Rectal smooth muscle tissue (tissue), 1 donor: ENCODE data around the gene TES.
A peak's percentile ranks its signal among the peaks of the same experiment; 100 is the strongest.

ENCODE experiments used
- H3K27ac ChIP-seq: one replicate; pipeline ENCODE4 v1.7.0; 2013; ENCODE audit warnings: low read depth, low read length, inconsistent platforms
- H3K27me3 ChIP-seq: one replicate; pipeline ENCODE4 v1.7.0; 2013; ENCODE audit warnings: low read length; ENCODE audit not compliant: control insufficient read depth, insufficient read depth
- H3K36me3 ChIP-seq: one replicate; pipeline ENCODE4 v1.7.0; 2013; ENCODE audit warnings: low read length; ENCODE audit not compliant: control insufficient read depth, insufficient read depth
- H3K4me1 ChIP-seq: one replicate; pipeline ENCODE4 v1.7.0; 2013; ENCODE audit warnings: low read length; ENCODE audit not compliant: control insufficient read depth, insufficient read depth
- H3K4me3 ChIP-seq: one replicate; pipeline ENCODE4 v1.7.0; 2013; ENCODE audit warnings: low read length
- H3K9ac ChIP-seq: one replicate; pipeline ENCODE4 v1.7.0; 2013; ENCODE audit warnings: low read length

Gene TES

DNA sequence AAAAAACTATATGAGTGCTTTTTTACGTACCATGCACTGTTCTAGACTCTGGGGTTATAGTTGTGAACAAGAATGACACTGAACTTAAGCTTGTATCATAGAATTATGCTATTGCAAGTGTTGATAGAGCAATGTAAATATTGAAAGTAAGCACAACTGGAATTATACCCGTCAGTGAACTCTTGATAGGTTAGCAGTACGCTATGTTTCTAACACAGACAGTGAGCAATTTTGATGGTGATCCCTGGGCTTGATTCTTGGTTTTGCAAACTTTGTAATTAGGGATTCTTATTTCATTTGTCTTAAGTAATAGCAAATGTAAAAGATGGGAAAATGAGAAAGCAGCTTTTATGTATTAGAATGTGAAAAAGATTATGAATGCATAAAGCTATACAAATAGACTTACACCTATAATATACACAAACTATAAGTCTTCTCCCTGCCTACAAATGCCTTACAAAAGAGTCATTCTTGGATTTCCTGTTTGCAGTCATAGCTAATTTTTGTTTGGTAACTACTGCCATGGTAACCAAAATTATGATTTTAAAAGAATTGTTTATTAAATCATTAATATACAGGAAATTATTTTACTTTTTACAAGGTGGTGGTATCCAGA, 6.7 kb downstream of the TES start:
- Histone ChIP-seq H3K4me3 (peak overlapping the region; percentile 33), H3K27ac (peak overlapping the region; percentile 52), H3K27me3 (no peaks in the 10 kb centered on the region), H3K9ac (no peak overlapping the region), H3K36me3 (no peaks in the 10 kb centered on the region), H3K4me1 (peaks cover 40% of the 10 kb centered on the region)

DNA sequence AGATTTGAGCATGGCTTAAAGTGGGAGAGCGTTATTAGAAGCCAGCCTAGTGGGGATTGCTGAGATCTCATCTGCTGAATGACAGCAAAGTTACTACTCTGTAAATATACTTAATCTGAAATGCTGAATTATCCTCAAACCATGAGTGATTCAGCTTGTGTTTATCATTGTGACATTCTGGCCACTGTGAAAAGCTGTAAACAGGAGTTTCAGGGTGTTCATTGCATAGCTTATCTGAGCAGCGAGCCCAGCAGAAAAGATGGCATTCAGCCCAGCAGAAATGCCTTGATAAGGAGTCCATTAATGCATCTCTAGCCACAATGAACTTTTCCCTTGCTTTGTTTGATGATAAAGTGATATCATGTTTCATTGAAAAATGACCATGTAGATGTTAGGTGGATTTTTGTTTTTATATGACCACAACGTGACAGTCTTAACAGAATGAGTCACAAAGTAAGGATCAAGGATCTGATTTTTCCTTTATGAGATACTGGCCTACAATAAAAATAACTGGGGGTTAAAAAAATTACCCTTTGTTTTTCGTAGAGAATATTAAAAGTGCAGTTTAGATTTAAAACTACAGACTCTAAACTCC, 7.8 kb downstream of the TES start:
- Histone ChIP-seq H3K9ac (no peak overlapping the region), H3K4me3 (peak overlapping the region; percentile 1), H3K27ac (peak overlapping the region; percentile 62), H3K36me3 (no peaks in the 10 kb centered on the region), H3K27me3 (no peaks in the 10 kb centered on the region), H3K4me1 (peaks cover 40% of the 10 kb centered on the region)

DNA sequence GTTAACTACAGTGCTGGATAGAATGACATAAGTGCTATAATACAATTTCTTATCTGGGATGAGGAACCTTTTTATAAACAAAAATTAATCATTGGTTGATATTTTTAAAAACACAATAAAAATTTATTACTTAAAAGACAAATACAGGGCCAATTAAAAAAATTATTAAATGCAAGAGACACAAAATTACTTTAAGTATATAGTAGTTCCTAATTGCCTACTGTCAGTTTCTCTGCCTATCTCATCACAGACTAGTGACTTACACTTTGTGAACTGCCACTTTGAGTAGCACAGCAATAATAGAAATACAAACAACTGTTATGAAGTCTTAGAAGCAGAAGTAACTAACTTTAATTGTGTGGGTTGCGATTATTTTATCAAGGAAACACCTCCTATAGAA, 8.4 kb downstream of the TES start:
- Histone ChIP-seq H3K9ac (no peak overlapping the region), H3K36me3 (no peaks in the 10 kb centered on the region), H3K27ac (peak overlapping the region; percentile 62), H3K27me3 (no peaks in the 10 kb centered on the region), H3K4me1 (peaks cover 40% of the 10 kb centered on the region), H3K4me3 (no peak overlapping the region)

DNA sequence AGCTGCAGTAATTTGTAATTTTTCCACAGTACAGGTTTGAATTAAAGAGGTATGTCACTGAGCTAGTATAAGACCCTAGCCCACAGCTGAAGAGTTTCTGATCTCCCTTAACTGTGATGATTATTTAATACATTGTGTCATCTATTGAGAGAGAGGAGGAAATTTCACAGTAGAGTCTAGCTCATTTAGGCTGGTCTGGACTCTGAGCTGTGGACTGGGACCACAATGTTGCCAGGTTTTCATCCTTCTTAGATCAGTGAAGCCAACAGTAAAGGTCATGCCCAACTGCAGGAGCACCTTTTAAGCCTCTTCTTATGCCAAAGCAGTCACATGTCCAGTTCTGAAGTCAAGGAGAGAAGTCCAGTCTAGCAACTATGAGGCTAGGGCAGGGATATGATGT, 8.9 kb downstream of the TES start:
- H3K9ac ChIP-seq = no peak overlapping the region
- H3K27ac ChIP-seq = peak overlapping the region; percentile 62
- H3K4me1 ChIP-seq = peaks cover 40% of the 10 kb centered on the region
- peak overlapping the region; percentile 6 for H3K4me3 ChIP-seq
- H3K36me3 ChIP-seq = no peaks in the 10 kb centered on the region
- no peaks in the 10 kb centered on the region for H3K27me3 ChIP-seq

DNA sequence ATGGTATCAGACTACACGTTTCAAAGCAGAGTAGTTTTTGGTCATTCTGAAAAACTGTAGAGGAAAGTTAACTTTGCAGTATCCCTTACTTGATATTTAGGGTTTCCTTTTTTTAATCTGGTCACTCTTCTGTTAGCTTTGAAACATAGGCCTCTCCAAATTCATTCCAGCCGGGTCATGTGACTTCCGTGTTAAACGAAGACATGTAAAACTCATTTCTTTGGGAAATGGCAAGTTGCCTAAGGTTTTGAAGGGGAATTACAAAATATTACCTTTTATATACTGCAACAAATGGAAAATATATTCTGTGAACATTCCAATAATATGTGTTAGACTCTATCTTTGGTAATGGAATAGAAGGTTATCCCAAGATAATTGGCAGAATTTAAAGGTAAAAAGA, 9.5 kb downstream of the TES start:
- no peak overlapping the region for H3K4me3 ChIP-seq
- H3K4me1 ChIP-seq = peaks cover 43% of the 10 kb centered on the region
- H3K27me3 ChIP-seq = no peaks in the 10 kb centered on the region
- no peak overlapping the region for H3K9ac ChIP-seq
- no peaks in the 10 kb centered on the region for H3K36me3 ChIP-seq
- H3K27ac ChIP-seq = peak overlapping the region; percentile 62

DNA sequence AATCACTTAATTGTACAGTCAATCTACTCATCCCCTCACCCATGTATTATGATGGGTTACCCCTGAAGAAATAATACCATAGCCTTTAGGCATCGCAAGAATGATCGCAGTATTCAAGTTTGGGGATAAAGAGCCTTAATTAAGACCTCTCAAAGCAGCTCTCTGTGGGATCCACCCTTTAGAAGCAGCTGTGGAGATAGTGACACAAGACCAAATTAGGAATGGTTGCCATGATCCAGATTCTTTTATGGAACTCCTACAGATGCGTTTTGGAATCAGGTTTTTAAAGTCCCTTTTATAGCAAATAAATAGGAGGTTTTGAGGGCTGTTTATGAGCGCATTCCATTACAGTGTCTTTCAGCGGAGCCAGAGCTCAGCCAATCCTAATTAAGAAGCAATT, 12.2 kb downstream of the TES start:
- peak overlapping the region; percentile 81 for H3K27ac ChIP-seq
- H3K4me1 ChIP-seq = peaks cover 38% of the 10 kb centered on the region
- no peaks in the 10 kb centered on the region for H3K36me3 ChIP-seq
- no peaks in the 10 kb centered on the region for H3K27me3 ChIP-seq
- H3K9ac ChIP-seq = no peak overlapping the region
- H3K4me3 ChIP-seq = peak overlapping the region; percentile 2

DNA sequence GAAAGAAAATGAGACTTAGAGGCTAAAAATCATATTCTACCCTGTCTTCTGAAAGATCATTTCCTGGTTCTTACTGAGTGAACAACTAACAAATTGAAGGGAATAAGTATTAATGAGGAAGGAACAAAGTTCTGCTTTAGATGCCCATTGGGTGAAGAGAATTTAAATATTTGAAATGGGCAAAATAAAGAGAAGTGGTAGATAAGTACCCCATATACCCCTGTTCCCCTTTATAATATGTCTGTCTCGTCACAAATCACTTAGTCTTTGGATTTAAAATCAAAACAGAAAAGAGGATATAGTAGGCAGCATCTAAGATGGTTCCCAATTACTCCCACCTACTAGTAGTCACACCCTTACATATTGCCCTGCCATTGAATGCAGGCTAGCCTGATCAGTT, 13.2 kb downstream of the TES start:
- Histone ChIP-seq H3K4me3 (peak overlapping the region; percentile 16), H3K27me3 (no peaks in the 10 kb centered on the region), H3K27ac (peak overlapping the region; percentile 81), H3K4me1 (peaks cover 40% of the 10 kb centered on the region), H3K36me3 (no peaks in the 10 kb centered on the region), H3K9ac (no peak overlapping the region)

DNA sequence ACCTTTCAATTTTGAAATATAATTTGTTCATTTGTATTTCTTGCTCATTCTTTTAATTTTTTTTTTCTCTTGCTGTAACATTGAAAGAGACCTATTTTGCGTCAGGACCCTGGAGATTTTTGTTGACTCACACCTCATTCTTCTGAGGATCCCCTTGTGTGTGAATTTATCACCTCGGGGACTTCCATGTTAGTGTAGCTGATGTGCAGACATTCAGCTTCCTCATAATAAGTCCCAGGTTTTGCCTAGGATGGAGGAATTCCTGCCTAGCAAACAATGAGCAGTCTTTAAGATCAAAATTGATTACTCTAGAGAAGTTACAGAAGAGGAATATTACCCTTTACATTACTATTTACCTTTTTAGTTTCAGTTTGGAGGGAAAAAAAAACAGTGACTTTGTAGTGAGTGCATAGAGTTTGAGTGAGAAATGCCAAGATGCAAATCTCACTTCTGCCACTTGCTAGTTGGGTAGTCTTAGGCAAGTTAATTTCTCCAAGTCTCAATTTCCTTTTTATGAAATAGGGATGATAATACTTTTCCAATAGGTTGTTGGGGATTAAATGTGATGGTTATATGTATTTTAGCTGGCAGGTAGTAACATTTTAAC, 14.3 kb downstream of the TES start:
- Histone ChIP-seq H3K27ac (peak overlapping the region; percentile 81), H3K4me1 (peaks cover 38% of the 10 kb centered on the region), H3K36me3 (no peaks in the 10 kb centered on the region), H3K4me3 (no peak overlapping the region), H3K9ac (no peak overlapping the region), H3K27me3 (no peaks in the 10 kb centered on the region)

DNA sequence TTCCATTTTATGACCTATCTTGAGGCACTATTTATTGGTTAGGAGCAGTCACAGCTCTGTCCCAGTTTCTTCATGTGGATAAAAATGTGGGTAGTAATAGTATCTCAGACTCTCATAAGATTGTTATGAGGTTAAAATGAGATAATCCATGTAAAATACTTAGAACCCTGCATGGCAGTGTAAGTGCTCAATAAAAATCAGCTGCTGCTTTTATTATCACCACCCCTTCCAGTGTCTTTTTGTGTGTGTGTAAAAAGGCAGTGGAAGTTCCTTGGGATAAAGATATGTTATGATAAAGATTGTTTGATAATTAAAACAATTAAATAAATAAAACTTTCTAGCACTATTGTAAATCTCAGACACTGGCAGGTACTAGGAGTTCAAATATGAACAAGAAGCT, 15.5 kb downstream of the TES start:
- Histone ChIP-seq H3K9ac (no peak overlapping the region), H3K27me3 (no peaks in the 10 kb centered on the region), H3K4me1 (peaks cover 41% of the 10 kb centered on the region), H3K36me3 (no peaks in the 10 kb centered on the region), H3K4me3 (no peak overlapping the region), H3K27ac (no peak overlapping the region)

DNA sequence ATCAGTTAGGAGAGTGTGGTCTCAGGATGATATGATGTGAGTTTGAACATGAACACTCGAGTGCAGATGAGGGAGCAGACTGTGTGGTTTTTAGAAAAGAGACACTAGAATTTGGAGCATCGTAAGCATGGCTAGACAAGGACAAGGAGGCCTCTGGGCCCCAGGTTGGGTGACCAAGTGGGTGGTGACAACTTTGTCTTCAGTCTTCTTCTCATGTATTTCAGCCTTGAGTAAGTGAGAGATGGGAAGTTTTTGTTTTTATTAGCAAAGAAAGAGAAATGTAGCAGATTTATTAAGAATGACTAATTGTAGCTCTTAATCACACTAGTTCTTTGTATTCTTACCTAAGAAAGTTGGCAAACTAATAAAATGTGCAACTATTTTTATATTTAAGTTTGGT, 16.3 kb downstream of the TES start:
- Histone ChIP-seq H3K9ac (no peak overlapping the region), H3K4me1 (peaks cover 45% of the 10 kb centered on the region), H3K27me3 (no peaks in the 10 kb centered on the region), H3K36me3 (no peaks in the 10 kb centered on the region), H3K27ac (peak overlapping the region; percentile 52), H3K4me3 (no peak overlapping the region)

DNA sequence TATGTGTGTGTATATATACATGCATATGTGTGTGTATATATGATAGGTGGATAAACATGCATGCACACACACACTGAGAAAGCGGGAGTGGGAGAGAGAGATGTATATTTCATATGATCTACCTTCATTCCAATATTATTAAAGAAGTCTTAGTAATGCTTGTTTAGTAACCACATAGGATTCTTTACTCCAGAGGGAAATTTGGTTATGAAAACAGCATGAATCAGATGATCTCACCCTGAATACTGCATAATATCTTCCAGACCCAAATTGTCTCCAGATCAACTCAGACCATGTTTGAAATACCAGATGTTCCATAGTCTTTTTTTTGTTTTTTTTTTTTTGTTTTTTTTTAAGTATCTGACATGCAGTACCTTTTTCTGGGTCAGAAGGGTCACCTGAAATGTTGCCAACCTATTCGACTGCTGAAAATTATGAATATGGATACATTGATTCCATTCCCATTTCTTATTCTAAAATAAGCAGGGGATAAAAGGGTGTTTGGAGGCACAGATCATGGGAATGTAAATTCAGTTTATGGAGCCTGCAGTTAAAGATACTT, 17.4 kb downstream of the TES start:
- Histone ChIP-seq H3K4me3 (peak overlapping the region; percentile 1), H3K27ac (peak overlapping the region; percentile 72), H3K36me3 (no peaks in the 10 kb centered on the region), H3K27me3 (no peaks in the 10 kb centered on the region), H3K4me1 (peaks cover 47% of the 10 kb centered on the region), H3K9ac (no peak overlapping the region)

DNA sequence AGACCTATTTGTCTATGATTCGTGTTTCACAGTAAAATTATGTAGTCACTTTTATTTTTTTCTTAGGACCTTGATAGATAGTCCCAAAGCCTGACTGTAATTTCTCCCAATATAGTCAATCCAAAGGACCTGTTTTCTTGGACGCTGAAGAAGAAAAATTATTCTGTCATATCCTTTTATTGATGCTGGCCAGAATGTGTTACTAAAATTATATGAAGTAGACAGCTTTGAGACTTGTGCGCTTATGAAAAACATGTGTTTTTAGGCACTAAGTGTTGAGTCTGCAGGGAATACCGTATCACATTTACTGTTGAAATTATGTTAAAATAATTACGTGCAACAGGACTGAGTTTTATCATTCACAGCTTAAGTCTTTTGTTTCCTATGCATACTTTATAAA, 17.9 kb downstream of the TES start:
- Histone ChIP-seq H3K9ac (no peak overlapping the region), H3K36me3 (no peaks in the 10 kb centered on the region), H3K4me1 (peaks cover 48% of the 10 kb centered on the region), H3K27ac (peak overlapping the region; percentile 72), H3K4me3 (peak overlapping the region; percentile 1), H3K27me3 (no peaks in the 10 kb centered on the region)
